Hypothalamus (tissue), 51 donors: ENCODE data around the gene XCR1.
"Not testable (repeated sequence)": the region's sequence is repeated elsewhere in the genome, so short reads cannot be mapped to it uniquely, and the experiment has no call there.

Experiments used
- DNase-seq, 51 donors: peaks; one replicate each; lab custom pipeline; 2025; lab: John Stamatoyannopoulos, UW

Gene XCR1

GRCh38 chr3:46027021-46027705 is at the start of gene XCR1:
Gene XCR1, minus strand, starts transcription at chr3:46027483. Its CDS starts 5,536 bp downstream, at chr3:46021947.
- no peak for DNase-seq

- DNase-seq: no peak
These were observed 49.3 kb upstream of the XCR1 start for GRCh38 chr3:46076606-46077005.

- no peak for DNase-seq
These were observed 48.5 kb upstream of the XCR1 start for GRCh38 chr3:46075816-46076215.

GRCh38 chr3:46071222-46071858 is 44.1 kb upstream of the XCR1 start:
- no peak for DNase-seq

- DNase-seq: no peak
These were observed 43.4 kb upstream of the XCR1 start for GRCh38 chr3:46070595-46071093.

GRCh38 chr3:46068501-46068900 is 41.2 kb upstream of the XCR1 start:
- DNase-seq: no peak

GRCh38 chr3:46067401-46067800 is 40.1 kb upstream of the XCR1 start:
- DNase-seq: no peak

- DNase-seq: no peak
These were observed 38.5 kb upstream of the XCR1 start for GRCh38 chr3:46065750-46066256.

- no peak for DNase-seq
These were observed 38.0 kb upstream of the XCR1 start for GRCh38 chr3:46065294-46065705.

GRCh38 chr3:46062679-46063078 is 35.4 kb upstream of the XCR1 start:
- no peak for DNase-seq

GRCh38 chr3:46061887-46062286 is 34.6 kb upstream of the XCR1 start:
- no peak for DNase-seq

GRCh38 chr3:46061108-46061720 is 33.9 kb upstream of the XCR1 start:
- no peak for DNase-seq

- no peak for DNase-seq
These were observed 33.3 kb upstream of the XCR1 start for GRCh38 chr3:46060551-46060950.

GRCh38 chr3:46059432-46059831 is 32.1 kb upstream of the XCR1 start:
- DNase-seq: no peak

- DNase-seq: no peak
These were observed 31.7 kb upstream of the XCR1 start for GRCh38 chr3:46058981-46059380.

GRCh38 chr3:46057716-46058115 is 30.4 kb upstream of the XCR1 start:
- DNase-seq: no peak

GRCh38 chr3:46056686-46057085 is 29.4 kb upstream of the XCR1 start:
- DNase-seq: no peak

GRCh38 chr3:46053761-46054515 is 26.7 kb upstream of the XCR1 start:
- not testable (repeated sequence) for DNase-seq

- not testable (repeated sequence) for DNase-seq
These were observed 26.0 kb upstream of the XCR1 start for GRCh38 chr3:46053265-46053664.

- no peak for DNase-seq
These were observed 25.2 kb upstream of the XCR1 start for GRCh38 chr3:46052531-46052930.

- DNase-seq: no peak
These were observed 21.8 kb upstream of the XCR1 start for GRCh38 chr3:46049093-46049492.
